ENCODE measurements around the gene NRXN3.

NRXN3 gene

DNA sequence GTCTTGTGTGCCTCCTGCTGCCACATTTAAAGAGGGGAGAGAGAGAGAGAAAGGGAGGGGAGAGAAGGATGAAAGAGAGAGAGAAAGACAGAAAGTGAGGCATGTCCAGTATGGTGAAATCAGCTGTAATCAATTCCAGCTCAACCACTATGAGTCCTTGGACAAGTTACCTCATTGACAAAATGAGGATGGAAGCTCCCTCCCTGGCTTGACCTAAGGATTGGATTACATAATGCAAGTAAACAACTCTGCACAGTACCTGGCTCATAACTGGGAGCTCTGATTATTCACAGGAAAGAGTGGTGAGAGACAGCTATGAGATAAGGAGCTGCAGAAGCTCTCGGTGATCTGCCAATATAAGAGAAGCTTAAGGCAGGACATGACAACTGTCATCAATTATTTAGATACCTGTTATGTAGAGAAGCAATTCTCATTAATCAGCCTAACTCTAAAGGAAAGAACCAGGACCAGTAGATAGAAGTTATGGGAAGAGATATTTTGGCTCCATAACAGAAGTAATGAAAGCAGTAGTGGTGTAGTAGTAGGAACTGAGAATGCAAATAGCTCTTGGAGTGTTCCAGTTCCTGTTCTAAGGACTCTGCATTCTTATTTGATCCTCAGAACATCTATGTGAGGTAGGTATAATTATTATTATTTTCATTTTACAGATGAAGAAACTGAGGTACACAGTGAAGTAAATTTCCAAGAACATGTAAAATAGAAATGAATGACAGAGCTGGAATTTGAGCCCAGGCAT is 1249.6 kb downstream of the NRXN3 start:
- no peak for TF ChIP-seq Cebpa-rat (IDR thresholded peaks at IDR 0.05)
- H4K20me1 ChIP-seq, result no peaks in the 10 kb centered on the region
- no peaks in the 10 kb centered on the region for H3K27me3 ChIP-seq
- H3K4me1 ChIP-seq, result no peaks in the 10 kb centered on the region
- no peak overlapping the region for H3K27ac ChIP-seq
- no peaks in the 10 kb centered on the region for H3K36me3 ChIP-seq
- no peak overlapping the region for H3K4me3 ChIP-seq
- H3K9ac ChIP-seq, result no peak overlapping the region
- H3K9me3 ChIP-seq (replicated peaks in 1 of 11), result no peaks in the 10 kb centered on the region
- no peak overlapping the region for H3K4me2 ChIP-seq

DNA sequence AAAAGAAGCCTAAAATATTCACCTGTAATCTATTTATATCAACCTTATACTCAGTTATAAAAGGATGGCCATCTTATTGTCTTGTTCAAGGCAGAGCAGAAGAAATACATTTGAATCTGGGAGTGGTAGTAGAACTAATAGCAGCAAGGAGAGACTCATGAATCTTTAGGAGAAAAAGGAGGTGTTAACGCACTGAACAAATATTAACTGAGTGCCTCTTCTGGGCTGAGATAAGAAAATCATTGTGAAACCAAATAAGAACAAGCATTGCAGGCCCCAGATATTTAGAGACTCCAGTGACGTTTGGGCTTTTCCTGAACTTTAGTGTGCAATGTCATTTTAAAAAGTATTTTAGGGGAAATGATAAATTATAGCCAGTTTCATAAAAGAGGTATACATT is 1250.6 kb downstream of the NRXN3 start:
- no peak overlapping the region for H3K27ac ChIP-seq
- H3K27me3 ChIP-seq, result no peaks in the 10 kb centered on the region
- no peak overlapping the region for H3K4me3 ChIP-seq
- no peaks in the 10 kb centered on the region for H3K36me3 ChIP-seq
- H3K9ac ChIP-seq, result no peak overlapping the region
- no peak overlapping the region for H3K4me2 ChIP-seq
- TF ChIP-seq Cebpa-rat (IDR thresholded peaks at IDR 0.05), result no peak
- H3K9me3 ChIP-seq (replicated peaks in 1 of 11), result no peaks in the 10 kb centered on the region
- no peaks in the 10 kb centered on the region for H3K4me1 ChIP-seq
- no peaks in the 10 kb centered on the region for H4K20me1 ChIP-seq

DNA sequence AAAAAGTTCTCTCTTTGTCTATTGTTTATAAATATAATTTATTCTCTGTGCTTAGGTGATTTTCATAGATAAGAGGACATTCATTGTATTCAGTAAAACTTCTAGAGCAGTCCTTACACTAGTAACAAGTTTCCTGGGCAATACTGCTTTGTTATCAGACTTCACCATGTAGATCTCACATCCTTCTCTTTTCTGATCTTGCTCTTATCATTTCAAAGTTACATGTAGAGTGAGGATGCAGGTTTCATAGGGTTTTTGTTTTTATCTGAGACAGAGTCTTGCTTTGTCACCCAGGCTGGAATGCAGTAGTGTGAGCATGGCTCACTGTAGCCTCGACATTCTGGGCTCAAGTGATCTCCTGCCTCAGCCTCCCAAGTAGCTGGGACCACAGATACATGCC is 1251.6 kb downstream of the NRXN3 start:
- no peak overlapping the region for H3K27ac ChIP-seq
- H3K9me3 ChIP-seq (replicated peaks in 1 of 11), result no peaks in the 10 kb centered on the region
- no peaks in the 10 kb centered on the region for H3K36me3 ChIP-seq
- no peaks in the 10 kb centered on the region for H3K27me3 ChIP-seq
- H3K9ac ChIP-seq, result no peak overlapping the region
- TF ChIP-seq Cebpa-rat (IDR thresholded peaks at IDR 0.05), result no peak
- H4K20me1 ChIP-seq, result no peaks in the 10 kb centered on the region
- H3K4me3 ChIP-seq, result no peak overlapping the region
- H3K4me2 ChIP-seq, result no peak overlapping the region
- no peaks in the 10 kb centered on the region for H3K4me1 ChIP-seq

- no peaks in the 10 kb centered on the region for H3K36me3 ChIP-seq
- H3K4me2 ChIP-seq, result no peak overlapping the region
- no peak overlapping the region for H3K4me3 ChIP-seq
- H3K9ac ChIP-seq, result no peak overlapping the region
- no peak overlapping the region for H3K27ac ChIP-seq
- H3K4me1 ChIP-seq, result no peaks in the 10 kb centered on the region
- no peaks in the 10 kb centered on the region for H3K9me3 ChIP-seq (replicated peaks in 1 of 11)
- no peaks in the 10 kb centered on the region for H4K20me1 ChIP-seq
- H3K27me3 ChIP-seq, result no peaks in the 10 kb centered on the region
- no peak for TF ChIP-seq Cebpa-rat (IDR thresholded peaks at IDR 0.05)
These were observed 1254.3 kb downstream of the NRXN3 start for GRCh38 chr14:79424462-79424861.

DNA sequence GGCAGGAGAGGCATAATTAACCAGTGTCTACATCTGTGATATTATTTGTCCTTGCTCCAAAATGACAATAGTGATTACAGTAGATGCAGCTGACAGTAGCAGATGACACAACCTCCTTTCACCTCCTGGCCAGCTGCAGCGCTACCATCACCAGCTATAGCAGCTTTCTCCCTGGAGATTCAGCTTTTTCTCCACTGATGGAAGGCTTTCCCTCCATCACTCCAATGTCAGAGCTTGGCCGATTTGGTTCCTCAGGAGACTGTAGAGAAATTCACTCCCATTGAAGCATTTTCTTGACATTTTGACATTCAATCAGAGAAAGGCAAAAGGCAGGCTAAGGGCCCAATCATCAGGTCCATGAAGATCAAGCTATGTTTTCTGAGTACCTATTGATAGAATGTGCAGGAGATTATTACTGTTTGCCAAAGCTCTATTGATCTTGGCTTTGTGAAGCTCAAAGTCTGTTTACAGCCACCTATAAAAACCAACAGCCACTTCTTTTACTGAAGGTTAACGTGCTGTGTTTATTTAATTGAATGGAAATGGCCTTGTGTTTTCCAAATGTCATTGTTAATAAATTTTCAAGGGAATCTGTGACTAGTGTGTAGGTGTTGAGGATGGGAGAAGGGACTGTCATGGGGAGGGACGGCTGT is 1256.1 kb downstream of the NRXN3 start:
- no peaks in the 10 kb centered on the region for H4K20me1 ChIP-seq
- H3K27me3 ChIP-seq, result no peaks in the 10 kb centered on the region
- no peak overlapping the region for H3K27ac ChIP-seq
- H3K4me3 ChIP-seq, result no peak overlapping the region
- no peak for TF ChIP-seq Cebpa-rat (IDR thresholded peaks at IDR 0.05)
- no peaks in the 10 kb centered on the region for H3K4me1 ChIP-seq
- no peak overlapping the region for H3K4me2 ChIP-seq
- H3K9me3 ChIP-seq (replicated peaks in 1 of 11), result no peaks in the 10 kb centered on the region
- H3K36me3 ChIP-seq, result no peaks in the 10 kb centered on the region
- no peak overlapping the region for H3K9ac ChIP-seq

DNA sequence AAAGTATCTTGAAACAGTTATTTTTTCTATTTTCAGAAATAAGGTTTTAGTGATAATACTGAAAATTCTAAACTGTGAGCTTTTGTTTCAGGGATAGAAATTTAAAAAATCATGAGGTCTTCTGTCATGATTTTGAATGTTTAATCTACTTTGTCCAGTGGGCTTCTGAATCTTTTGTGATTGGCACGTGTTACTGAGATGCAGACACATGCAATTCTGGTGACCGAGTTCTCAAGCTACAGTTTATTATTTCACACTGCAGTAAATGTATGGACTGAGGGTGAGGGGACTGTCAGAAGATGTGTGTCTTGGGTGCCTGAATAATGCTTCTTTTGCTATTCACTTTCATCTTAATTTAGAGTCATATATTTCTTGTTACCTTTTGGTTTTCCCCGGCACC is 1262.5 kb downstream of the NRXN3 start:
- Histone ChIP-seq H3K36me3 (no peaks in the 10 kb centered on the region), H3K9me3 (replicated peaks in 1 of 11) (no peaks in the 10 kb centered on the region)
- TF ChIP-seq Cebpa-rat (IDR thresholded peaks at IDR 0.05), result no peak

DNA sequence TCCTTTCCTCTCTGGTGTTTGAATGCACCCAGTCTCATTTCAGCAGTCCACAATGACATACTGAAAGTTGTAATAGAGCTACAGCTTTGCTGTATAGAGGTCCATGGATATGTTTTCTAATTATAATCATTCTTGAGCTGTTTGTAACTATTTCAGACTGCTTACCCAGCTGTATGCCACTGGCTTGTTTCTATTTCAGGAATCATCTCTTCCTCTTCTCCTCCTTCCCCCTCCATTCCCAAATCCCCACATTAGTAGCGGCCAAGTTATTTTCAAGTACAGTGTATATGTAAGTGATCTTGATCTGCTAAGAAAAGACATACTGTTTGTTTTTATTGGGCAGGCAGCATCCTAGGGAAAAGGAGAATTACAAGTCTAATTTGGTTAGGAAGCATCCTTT is 1266.2 kb downstream of the NRXN3 start:
- no peaks in the 10 kb centered on the region for H3K9me3 ChIP-seq (replicated peaks in 1 of 11)
- no peaks in the 10 kb centered on the region for H3K36me3 ChIP-seq

More for the DNA sequence above, 1262.5 kb downstream of the NRXN3 start:
- Histone ChIP-seq H3K4me1 (no peaks in the 10 kb centered on the region), H4K20me1 (no peaks in the 10 kb centered on the region), H3K4me3 (no peak overlapping the region), H3K9ac (no peak overlapping the region), H3K27ac (no peak overlapping the region), H3K4me2 (no peak overlapping the region), H3K27me3 (no peaks in the 10 kb centered on the region)

DNA sequence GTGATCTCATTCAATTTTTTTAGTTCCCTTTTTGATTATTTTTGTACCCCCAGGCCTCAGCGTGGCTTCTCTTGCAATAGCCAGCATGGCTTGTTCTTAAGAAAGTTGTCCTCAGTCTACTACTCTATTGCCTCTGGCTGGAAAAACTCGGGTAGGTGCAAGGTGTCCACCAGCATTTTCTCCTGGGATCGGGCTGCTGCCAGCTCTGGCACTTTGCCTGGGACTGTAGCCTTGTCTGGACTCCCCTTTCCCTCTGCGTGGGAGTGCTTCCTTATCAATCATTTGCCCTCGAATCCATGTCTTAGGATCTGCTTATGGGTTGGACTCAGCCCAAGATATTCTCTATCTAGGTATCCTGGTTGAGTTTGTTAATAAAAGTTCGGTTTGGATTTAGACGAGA is 1267.8 kb downstream of the NRXN3 start:
- H3K9ac ChIP-seq, result no peak overlapping the region
- H4K20me1 ChIP-seq, result no peaks in the 10 kb centered on the region
- no peak overlapping the region for H3K4me3 ChIP-seq
- H3K4me2 ChIP-seq, result no peak overlapping the region
- no peak for TF ChIP-seq Cebpa-rat (IDR thresholded peaks at IDR 0.05)
- H3K4me1 ChIP-seq, result no peaks in the 10 kb centered on the region
- H3K27ac ChIP-seq, result no peak overlapping the region
- H3K36me3 ChIP-seq, result no peaks in the 10 kb centered on the region
- H3K27me3 ChIP-seq, result no peaks in the 10 kb centered on the region
- no peaks in the 10 kb centered on the region for H3K9me3 ChIP-seq (replicated peaks in 1 of 11)

More for the DNA sequence above, 1266.2 kb downstream of the NRXN3 start:
- Histone ChIP-seq H3K27me3 (no peaks in the 10 kb centered on the region), H3K9ac (no peak overlapping the region), H3K4me1 (no peaks in the 10 kb centered on the region), H3K4me3 (no peak overlapping the region), H4K20me1 (no peaks in the 10 kb centered on the region), H3K4me2 (no peak overlapping the region), H3K27ac (no peak overlapping the region)
- no peak for TF ChIP-seq Cebpa-rat (IDR thresholded peaks at IDR 0.05)

DNA sequence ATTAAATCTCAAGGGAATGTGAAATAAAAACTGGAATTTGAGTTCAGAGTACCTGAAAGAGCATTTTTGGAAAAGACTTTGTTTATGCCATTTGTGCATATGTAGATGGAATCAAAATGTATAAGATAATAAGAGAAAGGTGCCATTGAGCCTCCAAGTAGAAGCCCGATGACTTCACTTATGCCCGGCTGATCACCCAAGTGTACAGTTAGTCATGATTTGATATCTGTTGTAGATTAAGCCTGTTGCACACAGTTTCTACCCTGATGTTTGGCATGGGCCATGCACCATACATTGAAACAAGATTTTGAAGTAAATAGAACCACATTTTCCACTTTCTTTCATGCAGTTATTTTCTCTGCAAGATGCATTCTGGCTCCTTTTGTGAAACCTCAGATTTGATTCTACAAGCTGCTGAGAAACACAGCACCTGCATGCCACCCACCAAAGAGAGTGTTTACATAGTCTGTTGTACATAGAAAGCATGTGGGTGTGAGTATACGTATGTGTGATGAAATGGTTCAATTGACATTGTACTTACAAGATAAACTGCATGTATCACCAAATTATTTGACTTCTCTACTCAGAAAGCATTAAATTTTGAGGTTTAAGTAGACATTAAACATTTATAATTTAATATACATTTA is 1268.6 kb downstream of the NRXN3 start:
- no peak for TF ChIP-seq Cebpa-rat (IDR thresholded peaks at IDR 0.05)
- no peak overlapping the region for H3K9ac ChIP-seq
- H3K9me3 ChIP-seq (replicated peaks in 1 of 11), result no peaks in the 10 kb centered on the region
- H3K4me2 ChIP-seq, result no peak overlapping the region
- H4K20me1 ChIP-seq, result no peaks in the 10 kb centered on the region
- H3K36me3 ChIP-seq, result no peaks in the 10 kb centered on the region
- H3K27ac ChIP-seq, result no peak overlapping the region
- no peak overlapping the region for H3K4me3 ChIP-seq
- H3K4me1 ChIP-seq, result no peaks in the 10 kb centered on the region
- H3K27me3 ChIP-seq, result no peaks in the 10 kb centered on the region

DNA sequence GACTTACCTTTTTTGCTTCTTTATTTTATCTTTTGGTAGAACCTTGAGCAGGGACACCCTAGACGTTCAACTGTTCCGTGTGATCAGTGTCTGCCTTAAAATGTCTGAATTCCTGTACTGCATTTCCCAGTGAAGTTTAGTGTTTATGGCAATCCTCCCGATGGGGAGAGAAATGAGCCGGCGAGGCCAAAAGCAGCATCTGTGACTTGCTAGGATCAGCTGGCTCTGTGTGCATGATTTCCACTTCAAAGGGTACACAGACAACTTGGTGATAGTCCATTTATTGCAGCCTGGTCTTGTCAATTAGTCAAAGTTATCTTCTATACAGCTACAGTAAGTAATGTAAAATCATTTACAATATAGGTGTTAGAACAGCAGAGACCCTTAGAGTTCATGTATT is 1272.6 kb downstream of the NRXN3 start:
- Histone ChIP-seq H3K4me3 (no peak overlapping the region), H3K9ac (no peak overlapping the region), H3K36me3 (no peaks in the 10 kb centered on the region), H4K20me1 (no peaks in the 10 kb centered on the region), H3K4me2 (no peak overlapping the region), H3K27ac (no peak overlapping the region), H3K4me1 (no peaks in the 10 kb centered on the region), H3K9me3 (replicated peaks in 1 of 11) (no peaks in the 10 kb centered on the region), H3K27me3 (no peaks in the 10 kb centered on the region)
- TF ChIP-seq Cebpa-rat (IDR thresholded peaks at IDR 0.05), result no peak

Measured in BLaER1 treated with 17β-estradiol and CSF1 and Interleukin-3, amounts not matched to agents 10 nM and 100 nM (cell line).